Stimulated activated CD4-positive, alpha-beta T cell treated with anti-CD3 and anti-CD28 coated beads, Interleukin-1b, Interleukin-23, amount 100 ng/mL, for 1 hour (primary cell): ENCODE measurements around the gene FBLIM1.

ENCODE experiments used
- DNase-seq, 2 donors: peaks; one replicate each; pipeline ENCODE4 v3.0.0-alpha.2; 2020; ENCODE audit warnings: low read depth in 2 of 2

Gene FBLIM1

GRCh38 chr1:15748690-15749398 is 9.8 kb upstream of the FBLIM1 start:
- no peak for DNase-seq

GRCh38 chr1:15749399-15750291 is 8.9 kb upstream of the FBLIM1 start:
- no peak for DNase-seq

GRCh38 chr1:15750924-15751323 is 7.7 kb upstream of the FBLIM1 start:
- no peak for DNase-seq

GRCh38 chr1:15751717-15752116 is 6.9 kb upstream of the FBLIM1 start:
- no peak for DNase-seq

- DNase-seq, result no peak
Observed at GRCh38 chr1:15753776-15754175, 4.8 kb upstream of the FBLIM1 start.

- no peak for DNase-seq
Observed at GRCh38 chr1:15755021-15755645, 3.5 kb upstream of the FBLIM1 start.

- no peak for DNase-seq
Observed at GRCh38 chr1:15755646-15756040, 3.0 kb upstream of the FBLIM1 start.

GRCh38 chr1:15756143-15757015 is 2.2 kb upstream of the FBLIM1 start:
- DNase-seq, result no peak

- no peak for DNase-seq
Observed at GRCh38 chr1:15757016-15757543, 1.5 kb upstream of the FBLIM1 start.

GRCh38 chr1:15757575-15758342 is 836 bp upstream of the FBLIM1 start:
- no peak for DNase-seq

GRCh38 chr1:15758953-15759661 is 512 bp downstream of the FBLIM1 start:
- DNase-seq, result no peak

GRCh38 chr1:15760520-15761211 is 2.1 kb downstream of the FBLIM1 start:
- no peak for DNase-seq

GRCh38 chr1:15761366-15762128 is 3.0 kb downstream of the FBLIM1 start:
- no peak for DNase-seq

- DNase-seq, result no peak
Observed at GRCh38 chr1:15762546-15762945, 4.0 kb downstream of the FBLIM1 start.

- DNase-seq, result no peak
Observed at GRCh38 chr1:15764269-15764764, 5.7 kb downstream of the FBLIM1 start.

GRCh38 chr1:15764890-15765289 is 6.3 kb downstream of the FBLIM1 start:
- no peak for DNase-seq

- DNase-seq, result no peak
Observed at GRCh38 chr1:15765495-15766194, 7.0 kb downstream of the FBLIM1 start.

GRCh38 chr1:15767941-15768340 is 9.3 kb downstream of the FBLIM1 start:
- no peak for DNase-seq
